ENCODE measurements around the gene PLXNB2.
A peak's percentile ranks its signal among the peaks of the same experiment; 100 is the strongest.

PLXNB2 gene

GRCh38 chr22:50243685-50244419, 63.6 kb downstream of the PLXNB2 start:
- TF ChIP-seq EZH2phosphoT487 (IDR thresholded peaks at IDR 0.05; ENCODE audit: borderline replicate concordance, low read length): no peak
- TF ChIP-seq, protein P1, sequence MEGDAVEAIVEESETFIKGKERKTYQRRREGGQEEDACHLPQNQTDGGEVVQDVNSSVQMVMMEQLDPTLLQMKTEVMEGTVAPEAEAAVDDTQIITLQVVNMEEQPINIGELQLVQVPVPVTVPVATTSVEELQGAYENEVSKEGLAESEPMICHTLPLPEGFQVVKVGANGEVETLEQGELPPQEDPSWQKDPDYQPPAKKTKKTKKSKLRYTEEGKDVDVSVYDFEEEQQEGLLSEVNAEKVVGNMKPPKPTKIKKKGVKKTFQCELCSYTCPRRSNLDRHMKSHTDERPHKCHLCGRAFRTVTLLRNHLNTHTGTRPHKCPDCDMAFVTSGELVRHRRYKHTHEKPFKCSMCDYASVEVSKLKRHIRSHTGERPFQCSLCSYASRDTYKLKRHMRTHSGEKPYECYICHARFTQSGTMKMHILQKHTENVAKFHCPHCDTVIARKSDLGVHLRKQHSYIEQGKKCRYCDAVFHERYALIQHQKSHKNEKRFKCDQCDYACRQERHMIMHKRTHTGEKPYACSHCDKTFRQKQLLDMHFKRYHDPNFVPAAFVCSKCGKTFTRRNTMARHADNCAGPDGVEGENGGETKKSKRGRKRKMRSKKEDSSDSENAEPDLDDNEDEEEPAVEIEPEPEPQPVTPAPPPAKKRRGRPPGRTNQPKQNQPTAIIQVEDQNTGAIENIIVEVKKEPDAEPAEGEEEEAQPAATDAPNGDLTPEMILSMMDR (IDR thresholded peaks at IDR 0.05; ENCODE audit: low read depth, low read length, poor library complexity, severe bottlenecking): no peak
- no peaks in the 10 kb centered on the region for H3K9me3 ChIP-seq (ENCODE audit: control insufficient read depth, insufficient read depth, low read length)
- H3K36me3 ChIP-seq (ENCODE audit: control insufficient read depth, low read length): peaks cover 46% of the 10 kb centered on the region
- H3K4me1 ChIP-seq (ENCODE audit: control insufficient read depth, low read length): peaks cover 29% of the 10 kb centered on the region
- peaks cover 78% of the 10 kb centered on the region for H3K79me2 ChIP-seq (ENCODE audit: control insufficient read depth, low read length)
- H4K20me1 ChIP-seq (ENCODE audit: control insufficient read depth, insufficient read depth, low read depth, low read length): peaks cover 10% of the 10 kb centered on the region; the same call in 1 of the 2 replicates
- peak overlapping the region; percentile 90 for H3K4me3 ChIP-seq (ENCODE audit: low read length)
- H3K4me2 ChIP-seq (ENCODE audit: low read length): peak overlapping the region; percentile 87
- no peaks in the 10 kb centered on the region for H3K9me2 ChIP-seq (replicated peaks; ENCODE audit: control insufficient read depth, low read length)
- H3K27me3 ChIP-seq (ENCODE audit: control insufficient read depth, low read length): no peaks in the 10 kb centered on the region
- H3K27ac ChIP-seq (ENCODE audit: low read depth, low read length): peak overlapping the region; percentile 67
- peaks cover 4% of the 10 kb centered on the region; the same call in 1 of the 2 replicates for H3F3A ChIP-seq (ENCODE audit: control insufficient read depth, insufficient read depth)

- peaks cover 10% of the 10 kb centered on the region; the same call in 1 of the 2 replicates for H4K20me1 ChIP-seq (ENCODE audit: control insufficient read depth, insufficient read depth, low read depth, low read length)
- H3K79me2 ChIP-seq (ENCODE audit: control insufficient read depth, low read length): peaks cover 88% of the 10 kb centered on the region
- no peak overlapping the region for H3K27ac ChIP-seq (ENCODE audit: low read depth, low read length)
Observed at GRCh38 chr22:50242406-50242949, 65.0 kb downstream of the PLXNB2 start.

GRCh38 chr22:50238755-50239154, 68.7 kb downstream of the PLXNB2 start:
- Histone ChIP-seq H3K27ac (ENCODE audit: low read depth, low read length) (no peak overlapping the region), H3K79me2 (ENCODE audit: control insufficient read depth, low read length) (peaks cover 96% of the 10 kb centered on the region), H3K4me3 (ENCODE audit: low read length) (no peak overlapping the region), H3K36me3 (ENCODE audit: control insufficient read depth, low read length) (peaks cover 41% of the 10 kb centered on the region), H3K4me2 (ENCODE audit: low read length) (no peak overlapping the region), H3K9me3 (ENCODE audit: control insufficient read depth, insufficient read depth, low read length) (peaks cover 6% of the 10 kb centered on the region; the same call in 1 of the 2 replicates), H4K20me1 (ENCODE audit: control insufficient read depth, insufficient read depth, low read depth, low read length) (peaks cover 10% of the 10 kb centered on the region; the same call in 1 of the 2 replicates), H3K4me1 (ENCODE audit: control insufficient read depth, low read length) (peaks cover 9% of the 10 kb centered on the region), H3K27me3 (ENCODE audit: control insufficient read depth, low read length) (no peaks in the 10 kb centered on the region), H3F3A (ENCODE audit: control insufficient read depth, insufficient read depth) (peaks cover 5% of the 10 kb centered on the region; the same call in 1 of the 2 replicates), H3K9me2 (replicated peaks; ENCODE audit: control insufficient read depth, low read length) (no peaks in the 10 kb centered on the region)
- TF ChIP-seq, protein P1 (IDR thresholded peaks at IDR 0.05; ENCODE audit: low read depth, low read length, poor library complexity, severe bottlenecking): no peak
- TF ChIP-seq EZH2phosphoT487 (IDR thresholded peaks at IDR 0.05; ENCODE audit: borderline replicate concordance, low read length): no peak

More at GRCh38 chr22:50242406-50242949, 65.0 kb downstream of the PLXNB2 start:
- peaks cover 45% of the 10 kb centered on the region for H3K36me3 ChIP-seq (ENCODE audit: control insufficient read depth, low read length)
- peak overlapping the region; percentile 87 for H3K4me2 ChIP-seq (ENCODE audit: low read length)
- H3K9me3 ChIP-seq (ENCODE audit: control insufficient read depth, insufficient read depth, low read length): no peaks in the 10 kb centered on the region
- H3F3A ChIP-seq (ENCODE audit: control insufficient read depth, insufficient read depth): peaks cover 4% of the 10 kb centered on the region; the same call in 1 of the 2 replicates
- TF ChIP-seq, protein P1 (IDR thresholded peaks at IDR 0.05; ENCODE audit: low read depth, low read length, poor library complexity, severe bottlenecking): no peak
- TF ChIP-seq EZH2phosphoT487 (IDR thresholded peaks at IDR 0.05; ENCODE audit: borderline replicate concordance, low read length): no peak
- H3K4me1 ChIP-seq (ENCODE audit: control insufficient read depth, low read length): peaks cover 20% of the 10 kb centered on the region
- peak overlapping the region; percentile 90 for H3K4me3 ChIP-seq (ENCODE audit: low read length)
- no peaks in the 10 kb centered on the region for H3K27me3 ChIP-seq (ENCODE audit: control insufficient read depth, low read length)
- H3K9me2 ChIP-seq (replicated peaks; ENCODE audit: control insufficient read depth, low read length): no peaks in the 10 kb centered on the region
